Right atrium auricular region (tissue), 2 donors: ENCODE measurements around the gene MAP4K3. TPM values are rescaled to one million over a fixed set of nuclear protein-coding genes. Genes with fewer than 3 reads are reported as not detected.

ENCODE experiments used
- DNase-seq: peaks from one replicate; pipeline ENCODE4 v3.0.0-alpha.2; 2019; ENCODE audit warnings: low spot score
- H3K27ac ChIP-seq, 2 donors: fragments of 200-600 bp; sonication (generic); 1 replicate in 1 of 2; 2 replicates in 1 of 2; pipeline ENCODE4 v1.5.1; 2016 to 2019
- H3K27me3 ChIP-seq, 2 donors: fragments of 200-600 bp; sonication (generic); one replicate each; pipeline versions ENCODE4 v1.5.1 to v1.6.0; 2017 to 2019
- H3K36me3 ChIP-seq: fragments of 200-600 bp; sonication (generic); one replicate; pipeline ENCODE4 v1.5.1; 2016
- H3K4me1 ChIP-seq, 2 donors: fragments of 200-600 bp; sonication (generic); one replicate each; pipeline versions ENCODE4 v1.5.1 to v1.6.0; 2017 to 2019
- H3K4me3 ChIP-seq, 2 donors: fragments of 200-600 bp; sonication (generic); 1 replicate in 1 of 2; 2 replicates in 1 of 2; pipeline ENCODE4 v1.5.1; 2017 to 2019; ENCODE audit warnings: mild to moderate bottlenecking in 1 of 2, moderate library complexity in 1 of 2
- H3K9me3 ChIP-seq, 2 donors: fragments of 200-600 bp; sonication (generic); one replicate each; pipeline ENCODE4 v1.5.1; 2019
- CTCF ChIP-seq, 2 donors: fragments of 200-600 bp; sonication (generic); IDR thresholded peaks; one replicate each; pipeline ENCODE4 v1.5.1; 2019; ENCODE audit warnings: antibody characterized with exemption in 2 of 2
- total RNA-seq, 2 donors: library from RNA; depleted of rRNA; stranded (reverse); fragments of >200 nt; gene quantifications; one replicate each; pipeline ENCODE4 v1.1.0, GENCODE V29; 2016

Gene MAP4K3
- total RNA-seq, 2 donors from 2014 or later = 26.2 to 28.9 TPM

DNA sequence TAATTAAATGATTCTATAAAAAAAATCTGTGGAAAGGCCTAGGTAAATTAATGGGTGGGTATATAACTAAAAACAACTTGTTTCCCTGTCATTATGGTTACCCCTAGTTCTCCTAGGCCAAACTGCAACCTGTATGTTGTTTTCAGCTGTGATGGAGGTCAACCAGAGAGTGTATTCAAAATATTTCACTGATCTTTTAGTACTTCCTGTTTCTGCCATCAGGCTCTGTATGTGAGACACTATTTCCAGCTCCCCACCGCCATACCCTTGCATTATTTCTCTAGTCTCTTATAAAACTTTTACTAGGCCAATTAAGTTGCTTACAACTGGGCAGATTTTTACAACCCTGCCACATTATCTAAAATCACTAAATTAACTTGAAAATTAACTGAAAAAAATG is 172.4 kb downstream of the MAP4K3 start:
- no peak for TF ChIP-seq CTCF (IDR thresholded peaks at IDR 0.05)
- Histone ChIP-seq H3K36me3 (peaks cover 28% of the 10 kb centered on the region), H3K27ac (no peak overlapping the region), H3K9me3 (no peaks in the 10 kb centered on the region), H3K4me3 (no peak overlapping the region), H3K4me1 (no peaks in the 10 kb centered on the region), H3K27me3 (no peaks in the 10 kb centered on the region)
- no peak for DNase-seq

DNA sequence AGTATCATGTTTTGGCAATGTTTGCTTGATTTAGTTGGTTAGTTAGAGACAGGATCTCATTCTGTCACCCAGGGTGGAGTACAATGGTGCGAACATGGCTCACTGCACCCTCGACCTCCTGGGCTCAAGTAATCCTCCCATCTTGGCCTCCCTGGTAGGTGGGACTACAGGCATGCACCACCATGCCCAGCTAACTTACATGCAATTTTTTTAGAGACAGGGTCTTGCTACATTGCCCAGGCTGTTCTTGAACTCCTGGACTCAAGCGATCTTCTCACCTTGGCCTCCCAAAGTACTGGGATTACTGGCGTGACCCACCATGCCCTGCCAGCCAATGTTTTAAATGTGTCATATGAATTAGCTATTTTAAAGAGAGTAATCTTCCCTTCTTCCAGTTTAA is 177.0 kb downstream of the MAP4K3 start:
- no peak for TF ChIP-seq CTCF (IDR thresholded peaks at IDR 0.05)
- no peak for DNase-seq
- Histone ChIP-seq H3K27ac (no peak overlapping the region), H3K4me1 (no peaks in the 10 kb centered on the region), H3K27me3 (no peaks in the 10 kb centered on the region), H3K36me3 (peaks cover 47% of the 10 kb centered on the region), H3K4me3 (no peak overlapping the region), H3K9me3 (no peaks in the 10 kb centered on the region)

- no peaks in the 10 kb centered on the region for H3K4me1 ChIP-seq
- H3K27ac ChIP-seq = no peak overlapping the region
- TF ChIP-seq CTCF (IDR thresholded peaks at IDR 0.05) = no peak
- H3K9me3 ChIP-seq = no peaks in the 10 kb centered on the region
- H3K36me3 ChIP-seq = peaks cover 60% of the 10 kb centered on the region
- H3K27me3 ChIP-seq = no peaks in the 10 kb centered on the region
- no peak overlapping the region for H3K4me3 ChIP-seq
- no peak for DNase-seq
These were observed 181.0 kb downstream of the MAP4K3 start for GRCh38 chr2:39256040-39256439.

GRCh38 chr2:39252888-39253518 is 184.1 kb downstream of the MAP4K3 start:
- H3K4me1 ChIP-seq = no peaks in the 10 kb centered on the region
- TF ChIP-seq CTCF (IDR thresholded peaks at IDR 0.05) = no peak
- H3K27me3 ChIP-seq = no peaks in the 10 kb centered on the region
- no peaks in the 10 kb centered on the region for H3K9me3 ChIP-seq
- peaks cover 61% of the 10 kb centered on the region for H3K36me3 ChIP-seq
- DNase-seq = no peak
- no peak overlapping the region for H3K4me3 ChIP-seq
- peak overlapping the region; percentile 53 to 75 for H3K27ac ChIP-seq

GRCh38 chr2:39247512-39248043 is 189.5 kb downstream of the MAP4K3 start:
- Histone ChIP-seq H3K4me1 (no peaks in the 10 kb centered on the region), H3K27me3 (no peaks in the 10 kb centered on the region), H3K36me3 (peaks cover 28% of the 10 kb centered on the region), H3K27ac (no peak overlapping the region), H3K9me3 (no peaks in the 10 kb centered on the region), H3K4me3 (no peak overlapping the region)
- no peak for TF ChIP-seq CTCF (IDR thresholded peaks at IDR 0.05)
- DNase-seq = no peak
